ENCODE results near the gene PBX4. TPM values are rescaled to one million over a fixed set of nuclear protein-coding genes. Genes with fewer than 3 reads are reported as not detected.

The PBX4 gene
- total RNA-seq, 3 donors from 2014 or later (not counting 1 experiment from before 2014, with no cell fraction given) = 10.7 to 15.9 (median 11.1) TPM

- no peak overlapping the region for H3K4me3 ChIP-seq (ENCODE audit: low read length)
- intact Hi-C loops (cut with micrococcal nuclease) = no loop called here
Observed at GRCh38 chr19:19534556-19535265, 83.8 kb downstream of the PBX4 start.

GRCh38 chr19:19533841-19534240 is 84.6 kb downstream of the PBX4 start:
- no peak for DNase-seq
- Mint-ChIP-seq H3K9me3 (no peaks in the 10 kb centered on the region), H3K4me3 (no peak overlapping the region), H3K27ac (no peak overlapping the region), H3K36me3 (no peaks in the 10 kb centered on the region), H3K4me1 (peaks cover 16 to 27% of the 10 kb centered on the region in 2 donors), H3K27me3 (ENCODE audit: low read depth in 2 of 2) (peaks cover 0 to 9% of the 10 kb centered on the region in 2 donors)
- H3K36me3 ChIP-seq (ENCODE audit: control insufficient read depth, insufficient read depth, low read length) = no peaks in the 10 kb centered on the region
- intact Hi-C loops (cut with micrococcal nuclease) = no loop called here
- WGBS (ENCODE audit: insufficient coverage) = 91% methylated on average over 6 of the region's 6 CpGs
- H3K4me3 ChIP-seq (ENCODE audit: low read length) = no peak overlapping the region
- no peak for ATAC-seq
- H3K27me3 ChIP-seq (ENCODE audit: control insufficient read depth, insufficient read depth, low read length) = peaks cover 3% of the 10 kb centered on the region
- H3K9me3 ChIP-seq (ENCODE audit: control insufficient read depth, insufficient read depth, low read length) = no peaks in the 10 kb centered on the region
- H3K4me1 ChIP-seq (ENCODE audit: control insufficient read depth, insufficient read depth, low read length) = peaks cover 26% of the 10 kb centered on the region
- no peak overlapping the region for H3K27ac ChIP-seq (ENCODE audit: low read length)
- TF ChIP-seq CTCF (IDR thresholded peaks at IDR 0.05) = no peak

More at GRCh38 chr19:19534556-19535265, 83.8 kb downstream of the PBX4 start:
- TF ChIP-seq CTCF (IDR thresholded peaks at IDR 0.05) = no peak
- H3K27me3 Mint-ChIP-seq (ENCODE audit: low read depth in 2 of 2) = peaks cover 0 to 11% of the 10 kb centered on the region in 2 donors
- Histone ChIP-seq H3K9me3 (ENCODE audit: control insufficient read depth, insufficient read depth, low read length) (no peaks in the 10 kb centered on the region), H3K27me3 (ENCODE audit: control insufficient read depth, insufficient read depth, low read length) (peaks cover 3% of the 10 kb centered on the region), H3K4me1 (ENCODE audit: control insufficient read depth, insufficient read depth, low read length) (peaks cover 28% of the 10 kb centered on the region), H3K36me3 (ENCODE audit: control insufficient read depth, insufficient read depth, low read length) (no peaks in the 10 kb centered on the region), H3K27ac (ENCODE audit: low read length) (no peak overlapping the region)
- DNase-seq (no peak), ATAC-seq (no peak)
- no peaks in the 10 kb centered on the region for H3K36me3 Mint-ChIP-seq
- H3K4me1 Mint-ChIP-seq = peaks cover 19 to 31% of the 10 kb centered on the region in 2 donors
- H3K27ac Mint-ChIP-seq = no peak overlapping the region
- no peak overlapping the region for H3K4me3 Mint-ChIP-seq
- 92% methylated on average over 27 of the region's 27 CpGs for WGBS (ENCODE audit: insufficient coverage)
- H3K9me3 Mint-ChIP-seq = no peaks in the 10 kb centered on the region

GRCh38 chr19:19532806-19533701 is 85.4 kb downstream of the PBX4 start:
- no peak overlapping the region for H3K27ac Mint-ChIP-seq
- no peak overlapping the region for H3K4me3 Mint-ChIP-seq
- DNase-seq = peak in 1 of 2 donors; percentile 29
- intact Hi-C loops (cut with micrococcal nuclease) = loop anchor here (1.0 kb wide), 2 partner anchors 111 to 426 kb away; no protein-coding TSS in a partner anchor
- TF ChIP-seq CTCF (IDR thresholded peaks at IDR 0.05) = no peak
- H3K9me3 Mint-ChIP-seq = no peaks in the 10 kb centered on the region
- 77% methylated on average over 13 of the region's 14 CpGs for WGBS (ENCODE audit: insufficient coverage)
- H3K27ac ChIP-seq (ENCODE audit: low read length) = no peak overlapping the region
- peaks cover 10 to 22% of the 10 kb centered on the region in 2 donors for H3K4me1 Mint-ChIP-seq
- H3K36me3 ChIP-seq (ENCODE audit: control insufficient read depth, insufficient read depth, low read length) = peaks cover 4% of the 10 kb centered on the region
- ATAC-seq = peak in 1 of 3 donors; percentile 4
- no peaks in the 10 kb centered on the region for H3K27me3 ChIP-seq (ENCODE audit: control insufficient read depth, insufficient read depth, low read length)
- H3K36me3 Mint-ChIP-seq = no peaks in the 10 kb centered on the region
- H3K27me3 Mint-ChIP-seq (ENCODE audit: low read depth in 2 of 2) = peaks cover 0 to 5% of the 10 kb centered on the region in 2 donors
- H3K4me1 ChIP-seq (ENCODE audit: control insufficient read depth, insufficient read depth, low read length) = peaks cover 19% of the 10 kb centered on the region
- H3K4me3 ChIP-seq (ENCODE audit: low read length) = no peak overlapping the region
- H3K9me3 ChIP-seq (ENCODE audit: control insufficient read depth, insufficient read depth, low read length) = no peaks in the 10 kb centered on the region
